ENCODE data around the gene IFNK.

GRCh38 chr9:27489087-27489876 lies 34.8 kb upstream of the IFNK start:
- no peak for TF ChIP-seq CTCF (IDR thresholded peaks at IDR 0.05; ENCODE audit: low read depth, low read length)
- no peak for TF ChIP-seq EZH2phosphoT487 (IDR thresholded peaks at IDR 0.05; ENCODE audit: low read depth)

All from OCI-LY3 (cell line).